HG03135 (cell line): ENCODE data around the gene PTPN13.

Experiments used
- ATAC-seq: cut with Tn5 transposase; IDR thresholded peaks from one replicate; pipeline ENCODE4 v1.9.1; 2021; ENCODE audit warnings: mild to moderate bottlenecking, moderate library complexity; ENCODE audit not compliant: unreplicated experiment

The PTPN13 gene, protein sequence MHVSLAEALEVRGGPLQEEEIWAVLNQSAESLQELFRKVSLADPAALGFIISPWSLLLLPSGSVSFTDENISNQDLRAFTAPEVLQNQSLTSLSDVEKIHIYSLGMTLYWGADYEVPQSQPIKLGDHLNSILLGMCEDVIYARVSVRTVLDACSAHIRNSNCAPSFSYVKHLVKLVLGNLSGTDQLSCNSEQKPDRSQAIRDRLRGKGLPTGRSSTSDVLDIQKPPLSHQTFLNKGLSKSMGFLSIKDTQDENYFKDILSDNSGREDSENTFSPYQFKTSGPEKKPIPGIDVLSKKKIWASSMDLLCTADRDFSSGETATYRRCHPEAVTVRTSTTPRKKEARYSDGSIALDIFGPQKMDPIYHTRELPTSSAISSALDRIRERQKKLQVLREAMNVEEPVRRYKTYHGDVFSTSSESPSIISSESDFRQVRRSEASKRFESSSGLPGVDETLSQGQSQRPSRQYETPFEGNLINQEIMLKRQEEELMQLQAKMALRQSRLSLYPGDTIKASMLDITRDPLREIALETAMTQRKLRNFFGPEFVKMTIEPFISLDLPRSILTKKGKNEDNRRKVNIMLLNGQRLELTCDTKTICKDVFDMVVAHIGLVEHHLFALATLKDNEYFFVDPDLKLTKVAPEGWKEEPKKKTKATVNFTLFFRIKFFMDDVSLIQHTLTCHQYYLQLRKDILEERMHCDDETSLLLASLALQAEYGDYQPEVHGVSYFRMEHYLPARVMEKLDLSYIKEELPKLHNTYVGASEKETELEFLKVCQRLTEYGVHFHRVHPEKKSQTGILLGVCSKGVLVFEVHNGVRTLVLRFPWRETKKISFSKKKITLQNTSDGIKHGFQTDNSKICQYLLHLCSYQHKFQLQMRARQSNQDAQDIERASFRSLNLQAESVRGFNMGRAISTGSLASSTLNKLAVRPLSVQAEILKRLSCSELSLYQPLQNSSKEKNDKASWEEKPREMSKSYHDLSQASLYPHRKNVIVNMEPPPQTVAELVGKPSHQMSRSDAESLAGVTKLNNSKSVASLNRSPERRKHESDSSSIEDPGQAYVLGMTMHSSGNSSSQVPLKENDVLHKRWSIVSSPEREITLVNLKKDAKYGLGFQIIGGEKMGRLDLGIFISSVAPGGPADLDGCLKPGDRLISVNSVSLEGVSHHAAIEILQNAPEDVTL (N-terminal part only)

DNA sequence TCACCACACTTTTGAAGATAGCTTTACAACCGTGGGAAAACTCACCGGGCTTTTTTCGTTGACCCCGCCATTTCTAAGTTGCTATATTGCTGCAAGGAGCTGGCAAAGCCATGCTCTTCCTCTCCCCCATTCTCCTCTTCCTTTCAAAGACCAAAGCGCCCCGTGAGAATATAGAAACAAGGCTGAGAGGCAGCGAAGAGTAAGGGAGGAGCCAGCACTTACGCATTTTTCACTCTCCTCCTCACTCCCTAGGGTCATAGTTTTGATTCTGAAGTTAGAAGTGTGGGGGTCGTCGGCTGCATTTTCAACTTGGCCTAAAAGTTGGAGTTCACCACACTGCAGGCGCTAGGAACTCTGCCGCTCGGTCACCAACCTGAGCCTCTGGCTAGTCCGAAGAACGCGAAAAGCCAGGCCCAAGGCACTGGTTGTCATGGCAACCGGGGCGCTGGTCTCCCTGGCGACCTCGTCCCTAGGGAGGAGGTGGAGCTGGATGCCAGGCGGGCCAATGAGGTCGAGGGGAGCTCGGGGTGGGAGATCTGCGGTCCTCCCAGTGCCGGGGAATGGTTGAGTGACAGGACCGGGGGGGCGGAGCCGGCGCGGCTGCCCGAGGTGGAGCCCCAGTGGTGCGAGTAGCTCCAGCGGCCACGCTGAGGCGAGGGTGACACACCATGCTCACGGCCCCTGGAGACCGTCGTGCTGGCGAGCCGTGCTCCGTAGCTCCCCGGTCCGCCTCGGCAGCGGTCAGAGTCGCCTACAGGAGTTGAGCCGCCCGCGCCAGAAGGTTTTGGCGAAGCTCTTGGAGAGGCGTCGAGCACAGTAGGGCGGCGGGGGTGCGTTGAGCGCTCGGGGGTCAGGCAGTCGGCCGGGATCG is at the start of gene PTPN13:
Gene PTPN13 (plus strand): TSS at position 628 of the 871 bp plus-strand sequence. CDS start 40,942 bp downstream, outside the sequence.
- ATAC-seq = peak; percentile 98

DNA sequence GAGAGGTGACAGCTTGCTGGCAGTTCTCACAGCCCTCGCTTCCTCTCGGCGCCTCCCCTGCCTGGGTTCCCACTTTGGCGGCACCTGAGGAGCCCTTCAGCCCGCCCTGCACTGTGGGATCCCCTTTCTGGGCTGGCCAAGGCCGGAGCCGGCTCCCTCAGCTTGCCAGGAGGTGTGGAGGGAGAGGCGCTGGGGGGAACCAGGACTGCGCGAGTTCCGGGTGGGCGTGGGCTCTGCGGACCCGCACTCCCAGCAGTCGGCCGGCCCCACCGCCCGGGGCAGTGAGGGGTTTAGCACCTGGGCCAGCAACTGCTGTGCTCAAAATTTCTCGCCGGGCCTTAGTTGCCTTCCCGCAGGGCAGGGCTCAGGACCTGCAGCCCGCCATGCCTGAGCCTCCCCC is 47.0 kb upstream of the PTPN13 start:
- no peak for ATAC-seq

DNA sequence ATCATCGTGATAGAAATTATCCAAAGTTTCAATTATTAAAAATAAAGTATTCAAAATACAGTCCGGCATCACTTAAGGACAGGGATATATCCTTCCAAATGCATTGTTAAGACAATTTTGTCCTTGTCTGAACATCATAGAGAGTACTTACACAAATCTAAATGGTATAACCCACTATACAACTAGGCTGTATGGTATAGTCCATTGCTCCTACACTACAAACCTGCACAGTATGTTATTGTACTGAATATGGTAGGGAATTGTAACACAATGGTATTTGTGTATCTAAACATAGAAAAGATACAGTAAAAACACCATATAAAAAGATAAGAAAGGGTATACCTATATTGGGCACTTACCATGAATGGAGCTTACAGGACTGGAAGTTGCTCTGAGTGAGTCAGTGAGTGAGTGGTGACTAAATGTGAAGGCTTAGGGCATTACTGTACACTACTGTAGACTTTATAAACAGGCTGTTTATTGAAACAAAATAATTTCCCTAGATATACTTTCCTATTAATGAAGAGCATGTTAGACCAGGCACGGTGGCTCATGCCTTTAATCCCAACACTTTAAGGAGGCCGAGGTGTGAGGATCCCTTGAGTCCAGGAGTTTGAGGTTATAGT is 44.8 kb upstream of the PTPN13 start:
- ATAC-seq = no peak

DNA sequence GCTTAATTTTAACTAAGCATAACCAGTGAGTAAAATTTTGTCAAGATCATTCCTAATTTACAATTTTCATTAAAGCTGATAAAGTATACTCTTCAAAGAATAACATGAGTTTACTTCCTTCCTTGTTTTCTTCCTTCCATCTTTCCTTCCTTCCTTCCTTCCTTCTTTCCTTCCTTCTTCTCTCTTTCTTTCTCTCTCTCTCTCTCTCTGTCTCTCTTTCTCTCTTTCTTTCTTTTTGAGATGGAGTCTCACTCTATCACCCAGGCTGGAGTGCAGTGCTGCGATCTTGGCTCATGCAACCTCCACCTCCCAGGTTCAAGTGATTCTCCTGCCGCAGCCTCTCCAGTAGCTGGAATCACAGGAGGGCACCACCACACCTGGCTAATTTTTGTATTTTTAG is 42.7 kb upstream of the PTPN13 start:
- no peak for ATAC-seq

DNA sequence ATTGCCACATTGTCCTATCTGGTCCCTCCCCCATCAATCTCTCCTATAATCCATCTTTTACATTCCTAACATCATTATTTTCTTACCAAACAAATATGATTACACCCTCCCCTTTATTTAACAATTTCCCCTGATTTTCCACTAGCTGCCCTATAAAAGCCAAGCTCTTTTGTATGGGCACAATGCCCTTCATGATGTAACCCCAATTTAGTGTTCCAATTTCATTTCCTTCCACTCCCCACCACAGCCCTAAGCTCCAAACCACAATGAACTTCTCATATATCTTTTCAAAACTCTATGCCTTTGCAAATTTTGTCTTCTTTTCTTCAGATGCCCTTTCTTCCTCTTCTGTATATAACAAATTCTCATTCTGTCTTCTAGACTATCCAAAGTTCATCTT is 39.5 kb upstream of the PTPN13 start:
- ATAC-seq = no peak

DNA sequence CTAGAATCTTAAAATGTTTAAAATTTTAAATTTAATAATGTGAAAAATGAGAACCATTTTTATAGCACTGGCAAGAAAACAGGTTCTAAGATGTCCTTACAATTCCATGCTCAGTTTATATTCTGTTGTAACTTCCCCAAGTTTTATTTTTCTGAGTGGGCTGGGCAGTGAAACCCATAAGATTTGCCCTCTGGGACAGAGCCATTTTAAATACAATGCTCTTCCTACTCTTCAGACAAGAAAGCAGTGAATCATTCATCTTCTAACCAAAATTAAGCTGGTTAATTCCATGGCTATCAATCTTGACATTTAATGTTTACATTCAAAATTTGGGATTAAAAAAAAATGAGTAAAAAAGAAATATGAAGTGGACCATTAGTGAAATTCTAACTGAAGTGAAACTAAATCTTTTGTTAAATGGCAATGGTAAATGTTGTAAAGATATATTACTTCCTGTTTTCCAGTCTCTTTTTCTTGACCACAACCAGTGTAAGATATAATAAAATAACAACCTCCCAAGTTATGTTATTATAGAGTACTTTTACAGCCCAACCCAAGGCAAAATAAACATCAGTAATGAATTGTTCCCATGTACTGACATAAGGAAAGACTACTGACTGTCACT is 37.2 kb upstream of the PTPN13 start:
- peak; percentile 34 for ATAC-seq

DNA sequence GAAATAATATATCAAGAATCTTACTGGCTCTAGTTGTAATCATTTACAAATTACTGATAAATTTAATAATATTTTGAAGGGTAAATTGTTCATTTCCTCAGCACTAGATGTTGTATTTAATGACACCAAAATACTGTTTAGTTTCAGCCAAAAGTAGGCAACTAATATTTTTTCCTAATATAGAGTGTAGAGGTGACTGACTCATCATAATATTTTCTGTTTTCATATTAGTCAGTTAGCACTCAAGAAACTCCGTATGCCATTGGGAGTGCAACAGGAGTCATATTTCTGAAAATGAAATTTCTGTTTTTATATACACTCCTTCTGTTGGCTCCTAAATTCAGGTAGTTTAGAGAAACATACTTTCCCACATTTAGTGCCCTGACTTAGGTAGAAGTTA is 36.6 kb upstream of the PTPN13 start:
- peak; percentile 88 for ATAC-seq

DNA sequence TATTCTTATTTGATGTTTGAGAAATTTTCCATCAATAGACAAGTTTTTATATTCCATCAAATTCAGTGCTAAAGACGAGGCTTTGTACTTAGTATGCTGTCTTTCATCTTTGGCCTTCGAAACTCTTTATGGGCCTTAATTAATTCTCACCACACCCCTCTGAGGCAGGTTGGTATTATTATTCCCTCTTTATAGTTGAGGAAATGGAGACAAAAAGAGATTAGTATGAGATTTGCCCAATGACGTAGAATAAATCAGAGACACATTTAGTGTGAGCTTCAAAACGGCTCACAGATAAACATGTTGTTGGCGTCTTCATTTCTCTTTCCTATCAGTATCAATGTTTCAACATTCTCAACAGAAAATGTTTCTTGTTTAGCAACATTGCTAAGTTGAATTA is 35.9 kb upstream of the PTPN13 start:
- ATAC-seq = no peak

DNA sequence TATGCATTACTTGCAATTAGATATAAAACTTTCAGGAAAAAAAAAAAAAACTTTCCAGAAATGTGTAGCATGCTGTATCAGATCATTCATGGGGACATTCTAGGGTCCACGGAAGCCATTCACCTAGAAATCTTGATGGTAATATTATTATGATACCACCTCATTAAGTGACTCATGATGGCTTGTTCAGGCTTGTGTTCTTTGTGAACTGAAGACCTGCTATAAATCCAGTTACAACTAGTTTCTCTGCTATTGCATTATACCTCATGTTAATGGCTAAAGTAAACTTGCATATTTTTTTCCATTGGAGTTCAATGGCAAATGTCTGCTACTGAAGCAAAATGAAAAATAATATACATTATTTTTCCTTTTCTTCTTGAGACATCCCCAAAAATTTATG is 35.3 kb upstream of the PTPN13 start:
- no peak for ATAC-seq

DNA sequence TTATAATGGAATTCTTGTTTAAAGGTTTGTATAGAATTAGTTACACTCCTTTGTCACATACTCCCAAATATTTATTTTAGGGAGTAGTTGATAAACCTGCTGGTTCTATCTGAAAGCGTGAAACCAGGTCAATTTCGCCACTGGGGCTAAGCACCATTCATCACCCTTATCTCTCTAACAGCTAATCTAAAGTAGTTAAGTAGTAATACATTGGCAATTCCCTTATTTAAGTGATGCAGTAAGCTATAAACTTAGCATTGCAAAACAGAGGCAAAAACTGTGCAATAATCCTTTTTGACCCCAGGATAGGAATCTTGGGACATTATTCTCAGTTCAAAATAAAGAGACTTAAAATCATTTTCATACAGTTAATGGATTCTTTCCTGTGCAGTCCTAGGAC is 33.7 kb upstream of the PTPN13 start:
- no peak for ATAC-seq

DNA sequence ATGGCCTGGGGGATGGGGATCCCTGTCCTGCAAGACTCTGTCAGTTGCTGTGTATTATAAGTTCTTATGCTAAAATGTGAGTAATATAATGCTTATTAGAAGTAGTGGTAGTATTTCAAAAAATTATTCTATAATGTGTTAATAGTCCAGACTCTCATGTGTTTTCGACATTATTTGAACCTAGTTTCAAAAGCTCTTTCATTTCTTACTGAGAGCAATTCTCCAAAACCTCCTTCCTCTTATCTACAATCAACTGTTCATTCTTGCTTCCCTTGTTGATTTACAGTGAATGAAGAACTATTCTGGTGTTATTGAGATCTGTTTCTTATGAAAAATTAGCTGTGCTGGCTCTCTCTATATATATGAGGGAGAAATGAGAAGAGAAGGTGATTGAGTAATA is 32.9 kb upstream of the PTPN13 start:
- ATAC-seq = no peak

DNA sequence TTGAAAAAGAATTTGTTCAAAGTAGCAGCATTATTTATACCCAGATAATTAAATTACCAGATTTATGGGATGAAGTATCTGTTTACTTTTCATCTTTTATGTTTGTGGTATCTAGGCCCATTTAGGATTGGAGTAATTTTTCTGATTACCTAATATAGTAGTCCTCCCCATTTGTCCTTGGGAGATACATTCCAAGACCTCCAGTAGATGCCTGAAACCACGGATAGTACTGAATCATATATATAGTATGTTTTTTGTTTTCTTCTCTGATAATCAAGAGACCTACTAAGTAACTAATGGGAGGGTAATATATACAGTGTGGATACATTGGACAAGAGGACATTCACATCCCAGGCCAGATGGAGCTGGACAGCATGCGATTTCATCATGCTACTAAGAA is 30.7 kb upstream of the PTPN13 start:
- no peak for ATAC-seq

DNA sequence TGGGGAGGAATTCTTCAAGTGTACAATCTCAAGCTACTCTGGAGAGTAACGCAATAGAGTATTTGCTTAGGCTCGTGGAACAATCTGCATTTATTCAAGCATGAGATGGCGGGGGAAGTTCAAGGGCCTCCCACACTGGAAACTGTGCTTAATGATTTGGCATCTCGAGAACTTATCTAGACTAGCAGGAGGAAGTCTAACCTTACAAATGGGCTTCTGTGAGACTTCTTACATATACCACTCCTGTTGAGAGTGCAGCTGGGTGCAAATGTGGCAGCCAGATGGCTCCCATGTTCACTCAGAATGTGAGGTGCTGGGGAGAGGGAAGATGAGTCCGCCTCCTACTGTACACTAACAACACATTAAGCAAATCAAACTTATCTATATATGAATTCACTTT is 29.3 kb upstream of the PTPN13 start:
- no peak for ATAC-seq

DNA sequence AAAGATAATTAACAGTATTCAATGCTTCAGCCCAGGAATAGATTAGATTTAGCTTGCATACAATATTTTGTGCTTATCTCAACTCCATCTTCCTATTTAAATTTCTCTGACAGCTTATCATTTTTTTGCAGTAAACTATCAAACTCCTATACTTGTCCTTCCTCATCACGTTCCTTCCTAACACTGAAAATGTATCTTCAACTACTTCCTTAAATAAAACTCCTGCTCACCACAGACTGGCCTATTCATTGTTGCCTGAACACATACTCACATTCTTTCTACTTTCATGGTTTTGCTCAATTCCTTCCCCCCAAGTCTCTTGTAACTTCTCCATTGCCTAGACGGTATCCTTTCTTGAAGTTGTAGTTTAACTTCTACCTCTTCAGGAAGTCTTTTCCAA is 28.5 kb upstream of the PTPN13 start:
- ATAC-seq = no peak

DNA sequence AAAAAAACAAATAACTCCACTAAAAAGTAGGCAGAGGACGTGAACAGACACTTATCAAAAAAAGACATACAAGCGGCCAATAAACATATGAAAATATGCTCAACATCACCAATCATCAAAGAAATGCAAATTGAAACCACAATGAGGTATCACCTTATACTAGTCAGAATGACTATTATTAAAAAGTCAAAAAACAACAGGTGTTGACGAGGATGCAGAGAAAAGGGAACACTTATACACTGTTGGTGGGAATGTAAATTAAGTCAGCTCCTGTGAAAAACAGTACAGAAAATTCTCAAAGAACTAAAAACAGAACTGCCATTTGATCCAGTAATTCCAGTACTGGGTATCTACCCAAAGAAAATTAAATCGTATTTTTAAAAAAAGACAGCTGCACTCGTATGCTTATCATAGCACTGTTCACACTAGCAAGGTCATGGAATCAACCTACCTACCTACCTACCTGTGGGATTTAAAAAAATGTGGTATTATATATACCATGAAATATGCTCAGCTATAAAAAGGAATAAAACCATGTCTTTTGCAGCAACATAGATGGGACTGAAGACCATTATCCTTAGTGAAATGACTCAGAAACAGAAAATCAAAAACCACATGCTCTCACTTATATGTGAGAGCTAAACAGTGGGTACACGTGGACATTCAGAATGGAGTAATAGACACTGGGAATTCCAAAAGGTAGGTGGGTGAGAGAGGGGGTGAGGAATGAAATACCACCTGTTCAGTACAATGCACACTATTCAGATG is 24.8 kb upstream of the PTPN13 start:
- no peak for ATAC-seq

DNA sequence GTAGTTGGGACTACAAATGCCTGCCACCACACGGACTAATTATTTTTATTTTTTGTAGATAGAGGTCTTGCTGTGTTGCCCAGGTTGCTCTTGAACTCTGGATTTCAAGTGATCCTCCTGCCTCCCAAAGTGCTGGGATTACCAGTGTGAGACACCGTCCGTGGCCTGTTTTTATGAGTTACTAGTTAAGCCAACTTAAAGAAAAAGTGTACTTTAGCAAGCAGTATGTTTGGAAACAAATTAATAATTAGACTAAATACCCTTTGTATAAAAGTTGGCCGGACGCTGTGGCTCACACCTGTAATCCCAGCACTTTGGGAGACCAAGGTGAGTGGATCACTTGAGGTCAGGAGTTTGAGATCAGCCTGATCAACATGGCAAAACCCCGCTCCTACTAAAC is 14.2 kb upstream of the PTPN13 start:
- ATAC-seq = no peak

DNA sequence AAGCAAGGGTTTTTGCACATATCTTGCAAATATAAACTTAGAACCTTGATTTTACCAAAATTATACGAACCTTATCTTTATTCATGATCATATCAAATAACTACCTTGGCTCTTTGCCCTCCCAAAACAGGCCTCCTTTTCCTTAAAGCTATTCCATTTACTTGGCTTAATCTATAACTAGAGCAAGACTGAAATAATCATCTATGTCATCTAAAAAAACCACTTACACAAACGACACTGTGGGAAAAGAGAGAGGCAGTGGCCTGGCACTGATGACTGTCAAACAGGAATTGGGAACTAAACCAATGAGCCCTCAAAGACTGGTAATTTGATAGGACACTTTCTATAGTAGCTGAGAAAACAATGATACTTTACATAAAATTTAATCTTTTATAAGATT is 11.7 kb upstream of the PTPN13 start:
- ATAC-seq = no peak

DNA sequence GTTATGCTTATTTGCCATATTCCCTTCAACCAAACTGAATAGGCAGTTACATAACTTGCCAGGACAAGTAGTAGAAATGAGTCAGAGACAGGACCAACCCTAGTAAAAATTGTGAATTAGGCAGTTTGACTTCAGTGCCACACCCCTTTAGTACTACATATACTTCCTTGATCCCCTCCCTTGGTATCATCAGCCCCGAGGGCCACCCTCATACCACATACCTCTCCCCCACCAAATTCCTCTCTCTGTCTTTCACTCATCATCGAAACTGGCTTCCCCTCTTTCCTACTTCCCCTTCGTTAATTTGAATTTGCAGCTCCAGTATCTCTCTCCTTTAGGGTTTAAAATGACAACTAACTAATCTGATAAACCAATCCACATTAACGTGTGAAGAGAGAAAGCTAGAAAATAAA is 7.9 kb upstream of the PTPN13 start:
- no peak for ATAC-seq
